WTC11 (cell line): ENCODE data around the gene FADD. TPM values are rescaled to one million over a fixed set of nuclear protein-coding genes. Genes with fewer than 3 reads are reported as not detected.

ENCODE experiments used
- ATAC-seq: fragments of 200-7000 bp; cut with Tn5 transposase; 2 replicates; pipeline ENCODE4 v1.10.0; 2021; ENCODE audit warnings: mild to moderate bottlenecking, moderate library complexity
- CTCF ChIA-PET: fragments of 300-600 bp; sonication (Branson Sonifier 250); formaldehyde crosslinking; loops from one replicate; lab custom pipeline; 2021; ENCODE audit warnings: antibody characterized with exemption; lab: Charles Lee
- POLR2A ChIA-PET: fragments of 350-600 bp; sonication (Branson Sonifier 250); formaldehyde crosslinking; loops from one replicate; lab custom pipeline; 2021; ENCODE audit warnings: antibody characterized with exemption; lab: Charles Lee
- DNase-seq: peaks from one replicate; pipeline ENCODE4 v3.0.0; 2021; ENCODE audit warnings: low spot score
- H3K27ac Mint-ChIP-seq: 2 replicates; pipeline ENCODE4 v1.8.0; 2021; ENCODE audit warnings: mixed read lengths
- H3K27me3 Mint-ChIP-seq: 2 replicates; pipeline ENCODE4 v1.8.0; 2021; ENCODE audit warnings: low read depth, mild to moderate bottlenecking, moderate library complexity, mixed read lengths
- H3K36me3 Mint-ChIP-seq: 2 replicates; pipeline ENCODE4 v1.8.0; 2021; ENCODE audit warnings: mixed read lengths
- H3K4me1 Mint-ChIP-seq: 2 replicates; pipeline ENCODE4 v1.8.0; 2022; ENCODE audit warnings: mixed read lengths
- H3K4me3 Mint-ChIP-seq: 2 replicates; pipeline ENCODE4 v1.8.0; 2021; ENCODE audit warnings: mild to moderate bottlenecking, moderate library complexity, mixed read lengths
- H3K9me3 Mint-ChIP-seq: 2 replicates; pipeline ENCODE4 v1.8.0; 2021; ENCODE audit warnings: mixed read lengths
- CREM ChIP-seq: sonication (generic); formaldehyde crosslinking; IDR thresholded peaks from 2 replicates; pipeline ENCODE4 v1.8.1; 2022; ENCODE audit warnings: mild to moderate bottlenecking, missing genetic modification reagents, moderate library complexity
- MYBL2 ChIP-seq: sonication (generic); formaldehyde crosslinking; IDR thresholded peaks from 2 replicates; pipeline ENCODE4 v1.8.1; 2023; ENCODE audit warnings: mild to moderate bottlenecking, moderate library complexity, missing genetic modification reagents
- NR1H2 ChIP-seq: sonication (generic); formaldehyde crosslinking; IDR thresholded peaks from 2 replicates; pipeline ENCODE4 v1.9.0; 2021; ENCODE audit warnings: mild to moderate bottlenecking, moderate library complexity, missing genetic modification reagents
- NR2C2 ChIP-seq: sonication (generic); formaldehyde crosslinking; IDR thresholded peaks from 2 replicates; pipeline ENCODE4 v1.8.0; 2022; ENCODE audit warnings: mild to moderate bottlenecking, missing genetic modification reagents
- PRRX2 ChIP-seq: fragments of 250-450 bp; sonication (Bioruptor Pico); IDR thresholded peaks from 2 replicates; pipeline ENCODE4 v1.8.0; 2021; ENCODE audit warnings: mild to moderate bottlenecking
- TEAD4 ChIP-seq: sonication (generic); formaldehyde crosslinking; IDR thresholded peaks from 2 replicates; pipeline ENCODE4 v1.8.0; 2022; ENCODE audit warnings: mild to moderate bottlenecking, missing genetic modification reagents
- ZNF263 ChIP-seq: sonication (generic); formaldehyde crosslinking; IDR thresholded peaks from 2 replicates; pipeline ENCODE4 v1.8.1; 2022; ENCODE audit warnings: low read depth, mild to moderate bottlenecking, moderate library complexity, missing genetic modification reagents
- total RNA-seq: library from RNA; stranded (reverse); gene quantifications from 3 replicates; pipeline ENCODE4 v1.2.3, GENCODE V29; 2021
- TF ChIP-seq, protein P1 (sequence below): sonication (generic); formaldehyde crosslinking; IDR thresholded peaks from 2 replicates; pipeline ENCODE4 v1.8.1; 2022; ENCODE audit warnings: mild to moderate bottlenecking, moderate library complexity, missing genetic modification reagents
- TF ChIP-seq, protein P2 (sequence below): fragments of 250-450 bp; sonication (Bioruptor Pico); IDR thresholded peaks from 2 replicates; pipeline ENCODE4 v1.9.0; 2021; ENCODE audit warnings: mild to moderate bottlenecking
- TF ChIP-seq, protein P3 (sequence below): sonication (generic); formaldehyde crosslinking; IDR thresholded peaks from 2 replicates; pipeline ENCODE4 v1.8.0; 2022; ENCODE audit warnings: mild to moderate bottlenecking, missing genetic modification reagents
- TF ChIP-seq, protein P4 (sequence below): sonication (generic); formaldehyde crosslinking; IDR thresholded peaks from 2 replicates; pipeline ENCODE4 v1.8.0; 2022; ENCODE audit warnings: missing genetic modification reagents
- TF ChIP-seq, protein P5 (sequence below): sonication (generic); formaldehyde crosslinking; IDR thresholded peaks from 2 replicates; pipeline ENCODE4 v1.8.1; 2023; ENCODE audit warnings: mild to moderate bottlenecking, missing genetic modification reagents, borderline replicate concordance
- TF ChIP-seq, protein P6 (sequence below): fragments of 250-450 bp; sonication (Bioruptor Pico); conservative IDR thresholded peaks from 2 replicates; pipeline ENCODE4 v1.9.0; 2021; ENCODE audit warnings: mild to moderate bottlenecking

Gene FADD
- total RNA-seq, 1 experiment from 2014 or later: 49.0 TPM

DNA sequence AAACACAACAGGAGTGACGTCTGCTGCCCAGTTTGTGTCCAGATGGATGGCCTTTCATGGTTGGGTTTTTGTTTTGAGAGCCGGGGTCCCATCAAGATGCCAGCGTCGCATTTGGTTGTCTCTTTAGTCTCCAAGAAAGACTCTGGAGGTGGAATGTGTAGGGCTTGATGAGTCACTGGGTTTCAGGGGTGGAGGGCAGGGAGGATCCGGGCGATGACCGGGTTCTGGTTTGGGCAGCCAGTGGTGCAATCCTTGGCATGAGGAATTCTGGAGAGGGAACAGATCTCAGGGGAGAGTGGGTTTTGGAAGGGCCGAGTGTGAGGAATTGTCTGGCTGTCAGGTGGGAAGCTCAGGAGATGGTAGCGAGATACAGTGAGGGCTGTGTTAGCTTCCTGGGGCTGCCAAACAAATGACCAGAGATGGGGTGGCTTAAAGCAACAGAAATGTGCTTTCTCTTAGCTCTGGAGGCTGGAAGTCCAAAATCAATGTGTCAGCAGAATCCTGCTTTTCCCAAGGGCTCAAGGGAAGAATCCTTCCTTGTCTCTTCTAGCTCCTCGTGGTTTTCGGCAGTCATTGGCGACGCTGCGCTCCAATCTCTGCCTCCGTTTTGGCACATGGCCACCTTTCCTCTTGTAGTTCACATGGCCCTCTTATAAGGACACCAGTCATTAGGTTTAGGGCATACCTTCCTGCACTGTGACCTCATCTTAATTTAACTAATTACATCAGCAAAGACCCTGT is 41.0 kb downstream of the FADD start:
- Mint-ChIP-seq H3K4me1 (peaks cover 4% of the 10 kb centered on the region), H3K36me3 (no peaks in the 10 kb centered on the region), H3K27me3 (no peaks in the 10 kb centered on the region; the same call in none of the 2 replicates), H3K27ac (no peak overlapping the region), H3K4me3 (no peak overlapping the region), H3K9me3 (peaks cover 3% of the 10 kb centered on the region; the same call in 1 of the 2 replicates)
- DNase-seq (no peak), ATAC-seq (no peak)
- ChIA-PET CTCF (no interaction called here), POLR2A (interaction anchor here (0.6 kb wide), 1 partner anchor 58 kb away, joined by 3 read pairs; no protein-coding TSS in a partner anchor)
- TF ChIP-seq MYBL2 (CRISPR knock-in tag) (no peak), PRRX2 (CRISPR knock-in tag) (no peak)

DNA sequence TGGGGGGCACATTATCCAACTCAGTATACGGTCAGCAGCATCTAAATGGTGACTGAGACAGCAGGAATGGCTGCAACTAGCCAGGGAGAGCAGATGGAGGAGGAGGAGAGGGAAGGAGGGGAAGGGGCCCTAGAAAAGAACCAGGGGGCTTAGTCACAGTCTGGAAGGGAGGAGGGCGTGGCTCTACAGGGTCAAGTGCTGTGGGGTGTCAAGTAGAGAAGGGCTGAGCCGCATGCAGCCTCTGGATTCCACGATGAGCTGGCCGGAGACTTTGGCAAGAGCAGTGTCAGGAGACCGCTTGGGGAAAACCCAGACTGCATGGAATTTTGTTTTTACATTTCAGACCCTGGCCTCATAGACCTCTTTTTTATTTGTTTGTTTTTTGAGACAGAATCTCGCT is 41.6 kb downstream of the FADD start:
- H3K36me3 Mint-ChIP-seq: no peaks in the 10 kb centered on the region
- no peak for DNase-seq
- ATAC-seq: no peak
- no peak overlapping the region for H3K4me3 Mint-ChIP-seq
- H3K4me1 Mint-ChIP-seq: peaks cover 4% of the 10 kb centered on the region
- no peak overlapping the region for H3K27ac Mint-ChIP-seq
- POLR2A ChIA-PET: no interaction called here
- H3K27me3 Mint-ChIP-seq: no peaks in the 10 kb centered on the region; the same call in 1 of the 2 replicates
- no peak for TF ChIP-seq TEAD4 (CRISPR knock-in tag)
- TF ChIP-seq CREM (CRISPR knock-in tag): no peak
- TF ChIP-seq, protein P1, sequence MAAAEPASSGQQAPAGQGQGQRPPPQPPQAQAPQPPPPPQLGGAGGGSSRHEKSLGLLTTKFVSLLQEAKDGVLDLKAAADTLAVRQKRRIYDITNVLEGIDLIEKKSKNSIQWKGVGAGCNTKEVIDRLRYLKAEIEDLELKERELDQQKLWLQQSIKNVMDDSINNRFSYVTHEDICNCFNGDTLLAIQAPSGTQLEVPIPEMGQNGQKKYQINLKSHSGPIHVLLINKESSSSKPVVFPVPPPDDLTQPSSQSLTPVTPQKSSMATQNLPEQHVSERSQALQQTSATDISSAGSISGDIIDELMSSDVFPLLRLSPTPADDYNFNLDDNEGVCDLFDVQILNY (CRISPR knock-in tag): no peak
- TF ChIP-seq, protein P2, sequence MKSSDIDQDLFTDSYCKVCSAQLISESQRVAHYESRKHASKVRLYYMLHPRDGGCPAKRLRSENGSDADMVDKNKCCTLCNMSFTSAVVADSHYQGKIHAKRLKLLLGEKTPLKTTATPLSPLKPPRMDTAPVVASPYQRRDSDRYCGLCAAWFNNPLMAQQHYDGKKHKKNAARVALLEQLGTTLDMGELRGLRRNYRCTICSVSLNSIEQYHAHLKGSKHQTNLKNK (CRISPR knock-in tag): no peak
- CTCF ChIA-PET: no interaction called here
- peaks cover 3% of the 10 kb centered on the region; the same call in 1 of the 2 replicates for H3K9me3 Mint-ChIP-seq

DNA sequence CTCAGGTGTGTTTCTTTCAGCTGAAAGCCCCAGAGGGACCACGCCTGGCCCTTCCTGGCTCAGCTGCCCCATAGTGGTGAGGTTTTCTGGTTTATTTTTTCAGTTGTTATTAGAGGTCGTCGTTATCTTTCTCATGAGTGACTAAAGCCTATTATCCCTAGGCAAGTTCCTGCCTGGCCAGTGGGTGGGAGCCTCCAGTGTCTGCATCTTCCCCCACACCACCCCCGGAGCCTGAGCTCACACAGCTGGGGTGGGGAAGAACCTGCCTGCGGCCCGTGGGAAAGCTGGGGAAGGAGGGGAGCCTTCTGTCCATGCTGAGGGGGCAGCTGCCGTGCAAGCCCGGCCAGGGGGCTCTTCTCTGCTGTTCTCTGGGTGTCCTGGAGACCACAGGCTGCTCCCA is 43.1 kb downstream of the FADD start:
- Mint-ChIP-seq H3K4me3 (no peak overlapping the region), H3K36me3 (no peaks in the 10 kb centered on the region), H3K27ac (no peak overlapping the region), H3K4me1 (peaks cover 4% of the 10 kb centered on the region), H3K9me3 (peaks cover 3% of the 10 kb centered on the region; the same call in 1 of the 2 replicates), H3K27me3 (no peaks in the 10 kb centered on the region; the same call in 1 of the 2 replicates)
- no peak for TF ChIP-seq NR1H2
- ChIA-PET POLR2A (interaction anchor here (0.6 kb wide), 1 partner anchor 45 kb away, joined by 7 read pairs; no protein-coding TSS in a partner anchor), CTCF (no interaction called here)
- DNase-seq (no peak), ATAC-seq (no peak)

DNA sequence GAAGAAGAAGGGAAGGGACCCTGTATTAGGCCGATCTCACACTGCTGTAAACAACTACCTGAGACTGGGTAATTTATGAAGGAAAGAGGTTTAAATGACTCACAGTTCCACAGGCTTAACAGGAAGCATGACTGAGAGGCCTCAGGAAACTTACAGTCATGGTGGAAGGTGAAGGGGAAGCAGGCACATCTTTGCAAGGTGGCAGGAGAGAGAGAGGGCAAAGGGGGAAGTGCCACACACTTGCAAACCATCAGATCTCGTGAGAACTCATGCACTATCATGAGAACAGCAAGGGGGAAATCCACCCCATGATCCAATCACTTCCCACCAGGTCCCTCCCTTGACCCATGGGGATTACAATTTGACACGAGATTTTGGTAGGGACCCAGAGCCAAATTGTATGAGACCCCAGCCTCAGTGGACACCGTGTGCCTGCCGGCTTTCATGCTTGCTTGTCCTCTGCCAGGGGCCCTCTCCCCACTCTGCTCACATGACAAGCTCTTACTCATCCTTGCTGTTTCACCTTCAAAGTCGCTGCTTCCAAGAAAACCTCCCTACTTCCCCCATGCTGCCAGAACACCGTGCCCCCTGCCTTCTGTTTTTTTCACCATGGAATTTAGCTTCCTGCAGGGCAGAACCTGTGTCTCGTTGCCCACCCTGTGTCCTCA is 44.1 kb downstream of the FADD start:
- ATAC-seq (no peak), DNase-seq (no peak)
- Mint-ChIP-seq H3K9me3 (peaks cover 3% of the 10 kb centered on the region; the same call in 1 of the 2 replicates), H3K4me1 (peaks cover 7% of the 10 kb centered on the region), H3K27ac (no peak overlapping the region), H3K36me3 (no peaks in the 10 kb centered on the region), H3K27me3 (no peaks in the 10 kb centered on the region; the same call in 1 of the 2 replicates), H3K4me3 (no peak overlapping the region)
- CTCF ChIA-PET: interaction anchor here (0.5 kb wide), 1 partner anchor 17 kb away, joined by 3 read pairs; no protein-coding TSS in a partner anchor
- POLR2A ChIA-PET: no interaction called here
- TF ChIP-seq, protein P3, sequence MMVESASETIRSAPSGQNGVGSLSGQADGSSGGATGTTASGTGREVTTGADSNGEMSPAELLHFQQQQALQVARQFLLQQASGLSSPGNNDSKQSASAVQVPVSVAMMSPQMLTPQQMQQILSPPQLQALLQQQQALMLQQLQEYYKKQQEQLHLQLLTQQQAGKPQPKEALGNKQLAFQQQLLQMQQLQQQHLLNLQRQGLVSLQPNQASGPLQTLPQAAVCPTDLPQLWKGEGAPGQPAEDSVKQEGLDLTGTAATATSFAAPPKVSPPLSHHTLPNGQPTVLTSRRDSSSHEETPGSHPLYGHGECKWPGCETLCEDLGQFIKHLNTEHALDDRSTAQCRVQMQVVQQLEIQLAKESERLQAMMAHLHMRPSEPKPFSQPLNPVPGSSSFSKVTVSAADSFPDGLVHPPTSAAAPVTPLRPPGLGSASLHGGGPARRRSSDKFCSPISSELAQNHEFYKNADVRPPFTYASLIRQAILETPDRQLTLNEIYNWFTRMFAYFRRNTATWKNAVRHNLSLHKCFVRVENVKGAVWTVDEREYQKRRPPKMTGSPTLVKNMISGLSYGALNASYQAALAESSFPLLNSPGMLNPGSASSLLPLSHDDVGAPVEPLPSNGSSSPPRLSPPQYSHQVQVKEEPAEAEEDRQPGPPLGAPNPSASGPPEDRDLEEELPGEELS (CRISPR knock-in tag): no peak
- TF ChIP-seq ZNF263 (CRISPR knock-in tag): no peak
- TF ChIP-seq NR2C2 (CRISPR knock-in tag): no peak
- TF ChIP-seq, protein P4, sequence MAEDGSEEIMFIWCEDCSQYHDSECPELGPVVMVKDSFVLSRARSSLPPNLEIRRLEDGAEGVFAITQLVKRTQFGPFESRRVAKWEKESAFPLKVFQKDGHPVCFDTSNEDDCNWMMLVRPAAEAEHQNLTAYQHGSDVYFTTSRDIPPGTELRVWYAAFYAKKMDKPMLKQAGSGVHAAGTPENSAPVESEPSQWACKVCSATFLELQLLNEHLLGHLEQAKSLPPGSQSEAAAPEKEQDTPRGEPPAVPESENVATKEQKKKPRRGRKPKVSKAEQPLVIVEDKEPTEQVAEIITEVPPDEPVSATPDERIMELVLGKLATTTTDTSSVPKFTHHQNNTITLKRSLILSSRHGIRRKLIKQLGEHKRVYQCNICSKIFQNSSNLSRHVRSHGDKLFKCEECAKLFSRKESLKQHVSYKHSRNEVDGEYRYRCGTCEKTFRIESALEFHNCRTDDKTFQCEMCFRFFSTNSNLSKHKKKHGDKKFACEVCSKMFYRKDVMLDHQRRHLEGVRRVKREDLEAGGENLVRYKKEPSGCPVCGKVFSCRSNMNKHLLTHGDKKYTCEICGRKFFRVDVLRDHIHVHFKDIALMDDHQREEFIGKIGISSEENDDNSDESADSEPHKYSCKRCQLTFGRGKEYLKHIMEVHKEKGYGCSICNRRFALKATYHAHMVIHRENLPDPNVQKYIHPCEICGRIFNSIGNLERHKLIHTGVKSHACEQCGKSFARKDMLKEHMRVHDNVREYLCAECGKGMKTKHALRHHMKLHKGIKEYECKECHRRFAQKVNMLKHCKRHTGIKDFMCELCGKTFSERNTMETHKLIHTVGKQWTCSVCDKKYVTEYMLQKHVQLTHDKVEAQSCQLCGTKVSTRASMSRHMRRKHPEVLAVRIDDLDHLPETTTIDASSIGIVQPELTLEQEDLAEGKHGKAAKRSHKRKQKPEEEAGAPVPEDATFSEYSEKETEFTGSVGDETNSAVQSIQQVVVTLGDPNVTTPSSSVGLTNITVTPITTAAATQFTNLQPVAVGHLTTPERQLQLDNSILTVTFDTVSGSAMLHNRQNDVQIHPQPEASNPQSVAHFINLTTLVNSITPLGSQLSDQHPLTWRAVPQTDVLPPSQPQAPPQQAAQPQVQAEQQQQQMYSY (CRISPR knock-in tag): no peak
- TF ChIP-seq, protein P5, sequence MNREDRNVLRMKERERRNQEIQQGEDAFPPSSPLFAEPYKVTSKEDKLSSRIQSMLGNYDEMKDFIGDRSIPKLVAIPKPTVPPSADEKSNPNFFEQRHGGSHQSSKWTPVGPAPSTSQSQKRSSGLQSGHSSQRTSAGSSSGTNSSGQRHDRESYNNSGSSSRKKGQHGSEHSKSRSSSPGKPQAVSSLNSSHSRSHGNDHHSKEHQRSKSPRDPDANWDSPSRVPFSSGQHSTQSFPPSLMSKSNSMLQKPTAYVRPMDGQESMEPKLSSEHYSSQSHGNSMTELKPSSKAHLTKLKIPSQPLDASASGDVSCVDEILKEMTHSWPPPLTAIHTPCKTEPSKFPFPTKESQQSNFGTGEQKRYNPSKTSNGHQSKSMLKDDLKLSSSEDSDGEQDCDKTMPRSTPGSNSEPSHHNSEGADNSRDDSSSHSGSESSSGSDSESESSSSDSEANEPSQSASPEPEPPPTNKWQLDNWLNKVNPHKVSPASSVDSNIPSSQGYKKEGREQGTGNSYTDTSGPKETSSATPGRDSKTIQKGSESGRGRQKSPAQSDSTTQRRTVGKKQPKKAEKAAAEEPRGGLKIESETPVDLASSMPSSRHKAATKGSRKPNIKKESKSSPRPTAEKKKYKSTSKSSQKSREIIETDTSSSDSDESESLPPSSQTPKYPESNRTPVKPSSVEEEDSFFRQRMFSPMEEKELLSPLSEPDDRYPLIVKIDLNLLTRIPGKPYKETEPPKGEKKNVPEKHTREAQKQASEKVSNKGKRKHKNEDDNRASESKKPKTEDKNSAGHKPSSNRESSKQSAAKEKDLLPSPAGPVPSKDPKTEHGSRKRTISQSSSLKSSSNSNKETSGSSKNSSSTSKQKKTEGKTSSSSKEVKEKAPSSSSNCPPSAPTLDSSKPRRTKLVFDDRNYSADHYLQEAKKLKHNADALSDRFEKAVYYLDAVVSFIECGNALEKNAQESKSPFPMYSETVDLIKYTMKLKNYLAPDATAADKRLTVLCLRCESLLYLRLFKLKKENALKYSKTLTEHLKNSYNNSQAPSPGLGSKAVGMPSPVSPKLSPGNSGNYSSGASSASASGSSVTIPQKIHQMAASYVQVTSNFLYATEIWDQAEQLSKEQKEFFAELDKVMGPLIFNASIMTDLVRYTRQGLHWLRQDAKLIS (CRISPR knock-in tag): no peak
- TF ChIP-seq, protein P6, sequence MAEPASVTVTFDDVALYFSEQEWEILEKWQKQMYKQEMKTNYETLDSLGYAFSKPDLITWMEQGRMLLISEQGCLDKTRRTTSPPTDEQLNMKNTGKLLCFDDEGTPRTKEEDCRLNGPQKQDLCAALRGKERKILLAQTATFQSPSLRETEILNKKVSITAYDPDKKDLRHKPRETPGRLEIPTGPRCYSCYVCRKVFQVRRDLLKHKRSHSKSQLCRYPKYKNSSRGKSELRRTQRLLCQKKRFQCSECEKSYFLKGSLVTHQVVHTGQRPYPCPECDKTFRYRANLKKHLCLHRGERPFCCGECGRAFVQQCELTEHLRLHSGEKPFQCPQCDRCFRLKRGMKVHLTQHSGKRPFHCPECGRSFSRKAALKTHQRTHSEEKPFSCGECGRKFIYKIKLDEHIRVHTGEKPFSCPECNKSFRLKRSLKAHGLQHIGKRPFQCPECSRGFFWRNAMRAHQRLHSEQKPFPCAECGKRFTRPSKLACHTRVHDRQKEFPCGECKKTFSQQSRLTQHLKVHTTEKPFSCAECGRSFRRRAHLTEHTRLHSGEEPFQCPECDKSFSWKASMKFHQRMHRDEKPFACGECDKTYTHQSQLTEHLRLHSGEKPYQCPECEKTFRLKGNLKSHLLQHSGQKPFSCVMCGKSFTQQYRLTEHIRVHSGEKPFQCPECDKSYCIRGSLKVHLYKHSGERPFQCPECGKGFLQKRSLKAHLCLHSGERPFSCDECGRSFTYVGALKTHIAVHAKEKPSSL (CRISPR knock-in tag): no peak
